Loucy (cell line): Measurements from ENCODE around the gene NCKAP5.

Experiments
- H2AFZ ChIP-seq: fragments of 200-600 bp; sonication (generic); 2 replicates; pipeline ENCODE4 v1.6.0; 2016; ENCODE audit warnings: antibody characterized with exemption, mild to moderate bottlenecking, low read length, moderate library complexity
- H3F3A ChIP-seq: fragments of 200-600 bp; 2 replicates; pipeline ENCODE4 v1.6.0; 2016; ENCODE audit warnings: antibody characterized with exemption, low read depth, mild to moderate bottlenecking
- H3K27me3 ChIP-seq: fragments of 200-600 bp; sonication (generic); 2 replicates; pipeline ENCODE4 v1.6.1; 2014; ENCODE audit warnings: low read length, mild to moderate bottlenecking; ENCODE audit not compliant: insufficient read depth, poor library complexity, severe bottlenecking
- H3K36me3 ChIP-seq: fragments of 200-600 bp; sonication (generic); 2 replicates; pipeline ENCODE4 v1.6.1; 2016; ENCODE audit warnings: low read length; ENCODE audit not compliant: insufficient read depth
- H3K4me1 ChIP-seq: fragments of 200-600 bp; sonication (generic); 2 replicates; pipeline ENCODE4 v1.5.1; 2014; ENCODE audit warnings: low read length, mild to moderate bottlenecking; ENCODE audit not compliant: insufficient read depth, poor library complexity, severe bottlenecking
- H3K4me2 ChIP-seq: fragments of 200-600 bp; sonication (generic); 2 replicates; pipeline ENCODE4 v1.6.0; 2014; ENCODE audit warnings: antibody characterized with exemption, low read length, low read depth, mild to moderate bottlenecking; ENCODE audit not compliant: poor library complexity, severe bottlenecking
- H3K4me3 ChIP-seq: fragments of 200-600 bp; sonication (generic); 2 replicates; pipeline ENCODE4 v1.5.1; 2014; ENCODE audit warnings: low read length, mild to moderate bottlenecking, mixed read lengths; ENCODE audit not compliant: poor library complexity, severe bottlenecking
- H3K79me2 ChIP-seq: fragments of 200-600 bp; sonication (generic); 2 replicates; pipeline ENCODE4 v1.6.1; 2014; ENCODE audit warnings: low read length; ENCODE audit not compliant: insufficient read depth
- H3K9ac ChIP-seq: fragments of 200-600 bp; sonication (generic); 2 replicates; pipeline ENCODE4 v1.6.0; 2014; ENCODE audit warnings: mild to moderate bottlenecking, low read depth, low read length, moderate library complexity; ENCODE audit not compliant: poor library complexity, severe bottlenecking
- H3K9me2 ChIP-seq: fragments of 200-600 bp; sonication (generic); replicated peaks from 2 replicates; pipeline ENCODE4 v1.6.1; 2016; ENCODE audit warnings: low read depth, low read length, mixed read lengths
- H3K9me3 ChIP-seq: fragments of 200-600 bp; sonication (generic); 2 replicates; pipeline ENCODE4 v1.6.1; 2014; ENCODE audit warnings: mild to moderate bottlenecking, antibody characterized with exemption, low read length, low read depth; ENCODE audit not compliant: insufficient read depth
- H4K20me1 ChIP-seq: fragments of 200-600 bp; sonication (generic); 2 replicates; pipeline ENCODE4 v1.6.0; 2014; ENCODE audit warnings: antibody characterized with exemption, low read length, mild to moderate bottlenecking; ENCODE audit not compliant: insufficient read depth, poor library complexity, severe bottlenecking
- CTCF ChIP-seq: fragments of 200-600 bp; sonication (generic); conservative IDR thresholded peaks from 2 replicates; pipeline ENCODE4 v1.5.1; 2014; ENCODE audit warnings: mild to moderate bottlenecking, antibody characterized with exemption, low read length
- EZH2phosphoT487 ChIP-seq: fragments of 200-600 bp; IDR thresholded peaks from 2 replicates; pipeline ENCODE4 v1.6.1; 2018; ENCODE audit warnings: antibody characterized with exemption, mild to moderate bottlenecking, moderate library complexity, borderline replicate concordance

The NCKAP5 gene

GRCh38 chr2:133086176-133086575 is 482.1 kb downstream of the NCKAP5 start:
- TF ChIP-seq CTCF, result no peak
- no peak for TF ChIP-seq EZH2phosphoT487
- Histone ChIP-seq H3F3A (no peaks in the 10 kb centered on the region), H3K4me3 (no peak overlapping the region), H2AFZ (no peak overlapping the region), H3K36me3 (no peaks in the 10 kb centered on the region), H3K4me1 (no peaks in the 10 kb centered on the region), H3K27me3 (no peaks in the 10 kb centered on the region), H3K79me2 (no peaks in the 10 kb centered on the region), H3K9me3 (no peaks in the 10 kb centered on the region), H4K20me1 (no peaks in the 10 kb centered on the region), H3K9ac (no peak overlapping the region), H3K4me2 (no peak overlapping the region), H3K9me2 (no peaks in the 10 kb centered on the region)

- TF ChIP-seq EZH2phosphoT487, result no peak
- no peak for TF ChIP-seq CTCF
- Histone ChIP-seq H3K4me2 (no peak overlapping the region), H3K4me1 (no peaks in the 10 kb centered on the region), H3K9me3 (no peaks in the 10 kb centered on the region), H3K4me3 (no peak overlapping the region), H4K20me1 (no peaks in the 10 kb centered on the region), H2AFZ (no peak overlapping the region), H3F3A (no peaks in the 10 kb centered on the region), H3K9ac (no peak overlapping the region), H3K9me2 (no peaks in the 10 kb centered on the region), H3K36me3 (no peaks in the 10 kb centered on the region), H3K79me2 (no peaks in the 10 kb centered on the region), H3K27me3 (no peaks in the 10 kb centered on the region)
Observed at GRCh38 chr2:133085646-133086045, 482.6 kb downstream of the NCKAP5 start.

GRCh38 chr2:133082034-133082433 is 486.2 kb downstream of the NCKAP5 start:
- Histone ChIP-seq H3K4me1 (no peaks in the 10 kb centered on the region), H3K9me3 (no peaks in the 10 kb centered on the region), H3K4me2 (no peak overlapping the region), H3K36me3 (no peaks in the 10 kb centered on the region), H2AFZ (no peak overlapping the region), H3K27me3 (no peaks in the 10 kb centered on the region), H4K20me1 (no peaks in the 10 kb centered on the region), H3K9me2 (no peaks in the 10 kb centered on the region), H3K9ac (no peak overlapping the region), H3K79me2 (no peaks in the 10 kb centered on the region), H3K4me3 (no peak overlapping the region), H3F3A (no peaks in the 10 kb centered on the region)
- TF ChIP-seq EZH2phosphoT487, result no peak
- no peak for TF ChIP-seq CTCF
